Fibroblast of the aortic adventitia (primary cell): ENCODE measurements around the gene PRRX1. TPM values are rescaled to one million over a fixed set of nuclear protein-coding genes. Genes with fewer than 3 reads are reported as not detected.

ENCODE experiments used
- DNase-seq: peaks from one replicate; pipeline ENCODE4 v3.0.0-alpha.2; 2010; ENCODE audit warnings: low read depth
- H3K4me3 ChIP-seq: 2 replicates; pipeline ENCODE4 v1.5.1; 2011; ENCODE audit warnings: low read depth, mild to moderate bottlenecking, control low read depth, low read length, moderate library complexity
- total RNA-seq: library from RNA; depleted of rRNA; stranded (reverse); fragments of >200 nt; gene quantifications from 2 replicates; pipeline ENCODE4 v1.2.3, GENCODE V29; 2012; ENCODE audit warnings: low replicate concordance
- TF ChIP-seq, protein P1 (sequence below): IDR thresholded peaks from 2 replicates; pipeline ENCODE4 v1.5.1; 2011; ENCODE audit warnings: mild to moderate bottlenecking, low read length, control low read depth, inconsistent platforms; ENCODE audit not compliant: insufficient read depth

PRRX1 gene
- total RNA-seq, 1 donor = 679 TPM

DNA sequence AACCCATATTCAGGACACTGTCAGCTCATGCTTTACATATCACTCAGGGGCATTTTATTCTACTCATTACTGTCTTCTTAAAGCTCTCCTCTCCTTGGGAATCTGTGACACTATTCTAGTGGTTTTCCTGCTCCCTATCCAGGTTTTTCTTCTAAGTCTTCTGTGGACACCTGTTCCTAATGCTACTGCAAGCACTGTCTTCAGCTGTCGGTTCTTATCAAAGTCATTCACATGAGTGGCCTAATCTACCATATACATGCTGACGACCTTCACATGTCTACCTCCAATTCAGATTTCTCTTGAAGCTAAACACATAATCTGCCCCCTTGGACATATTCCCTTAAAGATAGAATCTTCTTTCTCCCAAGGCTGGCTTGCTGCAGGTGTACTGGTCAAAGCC is 39.8 kb upstream of the PRRX1 start:
- H3K4me3 ChIP-seq = no peak overlapping the region
- DNase-seq = no peak
- TF ChIP-seq, protein P1, sequence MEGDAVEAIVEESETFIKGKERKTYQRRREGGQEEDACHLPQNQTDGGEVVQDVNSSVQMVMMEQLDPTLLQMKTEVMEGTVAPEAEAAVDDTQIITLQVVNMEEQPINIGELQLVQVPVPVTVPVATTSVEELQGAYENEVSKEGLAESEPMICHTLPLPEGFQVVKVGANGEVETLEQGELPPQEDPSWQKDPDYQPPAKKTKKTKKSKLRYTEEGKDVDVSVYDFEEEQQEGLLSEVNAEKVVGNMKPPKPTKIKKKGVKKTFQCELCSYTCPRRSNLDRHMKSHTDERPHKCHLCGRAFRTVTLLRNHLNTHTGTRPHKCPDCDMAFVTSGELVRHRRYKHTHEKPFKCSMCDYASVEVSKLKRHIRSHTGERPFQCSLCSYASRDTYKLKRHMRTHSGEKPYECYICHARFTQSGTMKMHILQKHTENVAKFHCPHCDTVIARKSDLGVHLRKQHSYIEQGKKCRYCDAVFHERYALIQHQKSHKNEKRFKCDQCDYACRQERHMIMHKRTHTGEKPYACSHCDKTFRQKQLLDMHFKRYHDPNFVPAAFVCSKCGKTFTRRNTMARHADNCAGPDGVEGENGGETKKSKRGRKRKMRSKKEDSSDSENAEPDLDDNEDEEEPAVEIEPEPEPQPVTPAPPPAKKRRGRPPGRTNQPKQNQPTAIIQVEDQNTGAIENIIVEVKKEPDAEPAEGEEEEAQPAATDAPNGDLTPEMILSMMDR = no peak

DNA sequence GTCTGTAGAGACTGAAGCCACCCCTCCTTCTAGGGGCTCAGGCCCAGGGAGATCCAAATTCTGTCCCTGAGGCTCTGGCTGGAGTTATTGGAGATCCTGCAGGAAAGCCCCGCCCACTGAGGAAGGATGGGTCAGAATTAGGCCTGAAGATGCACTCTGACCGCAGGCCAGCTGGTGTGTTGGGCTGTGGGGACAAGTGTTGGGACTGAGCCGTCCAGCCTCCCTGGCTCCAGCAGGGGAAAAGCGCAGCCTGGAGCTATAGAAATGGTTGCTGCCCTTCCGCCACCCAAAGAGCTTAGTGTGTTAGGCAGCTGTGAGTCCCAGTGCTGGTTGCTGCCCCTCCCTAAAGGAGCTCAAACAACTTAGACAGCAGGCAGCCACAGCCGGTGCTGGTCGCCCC is 33.0 kb upstream of the PRRX1 start:
- DNase-seq = no peak
- TF ChIP-seq, protein P1 = no peak
- no peak overlapping the region for H3K4me3 ChIP-seq

DNA sequence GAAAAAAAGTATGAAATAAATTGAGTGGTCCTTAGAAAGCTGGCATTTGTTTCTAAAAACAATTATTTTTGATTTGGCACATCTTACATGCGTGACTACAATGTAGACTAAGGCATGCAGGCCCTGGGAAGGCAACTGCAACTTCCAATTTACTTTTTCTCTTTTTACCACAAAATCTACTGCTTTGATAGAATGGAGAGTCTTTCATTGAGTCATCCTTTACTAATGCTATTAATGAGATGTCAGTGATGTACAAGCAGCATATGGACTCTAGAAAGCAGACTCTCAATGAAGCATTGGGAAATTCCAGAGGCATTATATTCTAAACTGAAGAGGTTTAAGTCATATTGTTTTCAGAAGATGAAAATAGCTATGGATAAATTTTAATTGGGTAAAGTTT is 29.6 kb upstream of the PRRX1 start:
- H3K4me3 ChIP-seq = no peak overlapping the region
- peak; percentile 67 for DNase-seq
- TF ChIP-seq, protein P1 = no peak

DNA sequence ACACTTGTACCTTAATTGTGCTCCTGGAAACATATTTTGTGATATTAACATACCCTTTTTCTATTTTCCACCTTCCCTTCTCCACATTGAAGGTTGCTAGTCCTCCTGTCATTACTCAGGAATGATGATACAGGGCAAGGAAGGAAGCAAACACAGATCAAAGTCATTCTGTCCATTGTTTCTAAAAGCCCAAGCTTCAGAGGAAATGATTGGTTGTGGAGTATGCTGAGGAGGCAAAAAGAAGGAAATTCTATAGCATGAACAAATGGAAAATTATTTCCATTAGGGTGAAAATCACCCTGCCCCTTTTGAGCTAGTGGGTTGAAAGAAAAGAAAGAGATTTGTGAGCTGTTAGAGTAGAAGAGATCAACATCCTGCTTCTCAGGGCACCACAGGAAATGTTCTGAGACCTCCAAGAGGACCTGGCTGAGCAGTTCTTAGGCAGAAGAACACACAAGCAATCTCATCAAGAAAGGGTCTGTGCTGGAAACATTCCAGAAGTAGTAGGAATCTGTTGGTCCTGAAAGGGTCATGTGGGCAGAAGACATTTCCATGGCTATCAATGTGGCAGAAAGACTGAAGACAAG is 29.0 kb upstream of the PRRX1 start:
- TF ChIP-seq, protein P1 = no peak
- no peak for DNase-seq
- no peak overlapping the region for H3K4me3 ChIP-seq

DNA sequence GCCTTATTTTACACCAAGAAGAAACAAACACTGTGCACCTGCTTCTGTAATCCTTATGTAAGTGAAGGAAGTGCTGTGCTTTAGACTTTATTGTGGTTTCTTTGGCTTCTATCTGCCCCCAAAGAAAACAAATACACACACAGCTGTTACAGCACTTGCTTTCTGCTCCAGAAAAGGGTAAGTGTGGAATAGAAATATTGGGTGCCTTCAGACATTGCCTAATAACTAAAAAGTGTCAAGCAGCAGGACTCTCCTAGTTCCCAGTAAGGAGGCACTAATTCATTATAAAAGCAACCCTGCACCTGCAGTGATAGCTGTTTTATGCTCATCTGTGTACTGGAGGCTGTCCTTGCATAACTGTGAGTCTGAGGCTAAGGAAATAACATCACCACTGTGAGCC is 23.4 kb upstream of the PRRX1 start:
- no peak overlapping the region for H3K4me3 ChIP-seq
- DNase-seq = no peak
- TF ChIP-seq, protein P1 = no peak

DNA sequence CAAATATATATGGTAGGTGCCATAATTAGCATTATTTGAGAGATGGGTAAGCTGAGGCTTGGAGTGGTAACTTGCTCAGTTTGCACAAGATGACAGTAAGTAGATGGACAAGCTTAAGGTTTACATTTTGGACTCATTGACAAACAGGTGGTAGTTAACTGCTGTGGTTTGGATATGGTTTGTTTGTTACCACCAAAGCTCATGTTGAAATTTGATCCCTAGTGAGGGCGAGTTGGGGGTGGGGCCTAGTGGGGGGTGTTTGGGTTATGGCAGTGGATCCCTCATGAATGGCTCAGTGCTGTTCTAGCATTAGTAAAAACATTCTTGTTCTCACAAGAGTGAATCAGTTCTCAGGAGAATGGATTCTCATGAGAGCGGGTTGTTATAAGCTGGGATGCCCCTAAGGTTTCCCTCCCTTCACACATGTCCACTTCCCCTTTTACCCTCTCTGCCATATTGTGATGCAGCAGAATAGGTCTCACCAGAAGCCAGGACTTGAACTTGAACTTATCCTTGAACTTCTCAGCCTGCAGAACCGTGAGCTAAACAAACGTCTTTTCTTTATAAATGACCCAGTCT is 6.6 kb upstream of the PRRX1 start:
- no peak overlapping the region for H3K4me3 ChIP-seq
- TF ChIP-seq, protein P1 = no peak
- DNase-seq = no peak
